ENCODE data around the gene UBE2F. TPM values are rescaled to one million over a fixed set of nuclear protein-coding genes. Genes with fewer than 3 reads are reported as not detected.

UBE2F gene
- total and polyA plus RNA-seq, 2 of the 13 experiments (the other 11 are each of a cell fraction or from before 2014, with no cell fraction given): 35.4 to 73.1 TPM

GRCh38 chr2:237944302-237944701 lies 22.5 kb upstream of the UBE2F start:
- in situ Hi-C loops (cut with HindIII; ENCODE audit: extremely low pct_ligation_motif_present, low pct_unique_long_range_greater_than_20kb) (no loop called here), intact Hi-C loops (cut with micrococcal nuclease; ENCODE audit: unreplicated experiment) (no loop called here)
- peaks cover 12% of the 10 kb centered on the region for H3K4me1 ChIP-seq (ENCODE audit: insufficient read depth, low read length)
- 6% methylated on average over 4 of the region's 4 CpGs for WGBS (ENCODE audit: low lambda C conversion rate)
- H3K79me2 ChIP-seq (ENCODE audit: insufficient read depth, low read length): no peaks in the 10 kb centered on the region
- POLR2A ChIA-PET: no interaction called here
- ATAC-seq (no peak), DNase-seq (ENCODE audit: low spot score) (no peak), FAIRE-seq (no peak)
- peaks cover 0 to 23% of the 10 kb centered on the region in 2 experiments; a peak in 3 of 5 replicates for H3K27me3 ChIP-seq (ENCODE audit: control insufficient read depth in 1 of 2, insufficient read depth in 2 of 2, low read length in 2 of 2)
- CTCF ChIA-PET (ENCODE audit: low intra/inter-chr PET ratio, low total read pairs): no interaction called here
- peaks cover 11% of the 10 kb centered on the region; the same call in 1 of the 2 replicates for H3K9me3 ChIP-seq (ENCODE audit: low read length)
- no peak overlapping the region for H3K4me2 ChIP-seq (ENCODE audit: low read depth, low read length)
- no TSS peak for BruUV-seq (replicated peaks)
- no peak overlapping the region for H3K27ac ChIP-seq (ENCODE audit: extremely low read length, insufficient read depth, low read length)
- H3K9ac ChIP-seq (ENCODE audit: insufficient read depth, low read depth, low read length): no peak overlapping the region
- H2AFZ ChIP-seq (ENCODE audit: low read length): no peak overlapping the region
- H4K20me1 ChIP-seq (ENCODE audit: insufficient read depth, low read length): no peaks in the 10 kb centered on the region
- TF ChIP-seq DNMT3B (CRISPR knock-in tag; conservative IDR thresholded peaks at IDR 0.05) (no peak), TRIM22 (IDR thresholded peaks at IDR 0.05) (no peak), PCBP2 (optimal IDR thresholded peaks at IDR 0.05; ENCODE audit: low read depth, low read length, poor library complexity, severe bottlenecking) (no peak), ZNF792 (CRISPR knock-in tag; IDR thresholded peaks at IDR 0.05) (no peak), GATA4 (IDR thresholded peaks at IDR 0.05; ENCODE audit: borderline replicate concordance, low read depth) (no peak), NKX3-1 (CRISPR knock-in tag; IDR thresholded peaks at IDR 0.05) (no peak), GLI4 (CRISPR knock-in tag; IDR thresholded peaks at IDR 0.05; ENCODE audit: borderline replicate concordance) (no peak), FOSL1 (CRISPR knock-in tag; IDR thresholded peaks at IDR 0.05; ENCODE audit: borderline replicate concordance) (no peak), KDM5A (IDR thresholded peaks at IDR 0.05; ENCODE audit: borderline replicate concordance, low read length) (no peak), ZNF224 (CRISPR knock-in tag; IDR thresholded peaks at IDR 0.05) (no peak), ATF2 (CRISPR knock-in tag; IDR thresholded peaks at IDR 0.05) (no peak), HES4 (CRISPR knock-in tag; IDR thresholded peaks at IDR 0.05; ENCODE audit: borderline replicate concordance) (no peak), GPBP1L1 (CRISPR knock-in tag; IDR thresholded peaks at IDR 0.05) (no peak), SNAPC4 (CRISPR knock-in tag; IDR thresholded peaks at IDR 0.05) (no peak), ZNF790 (CRISPR knock-in tag; IDR thresholded peaks at IDR 0.05; ENCODE audit: borderline replicate concordance) (no peak), CCDC6 (CRISPR knock-in tag; IDR thresholded peaks at IDR 0.05) (no peak)
- no peak overlapping the region for H3K4me3 ChIP-seq (replicated peaks in 1 of 3; ENCODE audit: insufficient read depth in 1 of 3, low read depth in 2 of 3, low read length in 3 of 3)
- H3K36me3 ChIP-seq (replicated peaks in 1 of 2; ENCODE audit: control insufficient read depth in 1 of 2, insufficient read depth in 2 of 2, low read length in 2 of 2): no peaks in the 10 kb centered on the region
